Esophagus mucosa (tissue), 1 donor: ENCODE measurements around the gene EPGN. TPM values are rescaled to one million over a fixed set of nuclear protein-coding genes. Genes with fewer than 3 reads are reported as not detected.

Experiments used
- ATAC-seq: fragments of 200-7000 bp; cut with Tn5 transposase; one replicate; pipeline ENCODE4 v1.9.1; 2020
- total RNA-seq: library from RNA; stranded (reverse); gene quantifications from one replicate; pipeline ENCODE4 v1.2.4, GENCODE V29; 2023
- donor health status: DM: yes; HTN: yes; CAD: no.

The EPGN gene
- total RNA-seq = 170 TPM

- ATAC-seq = peak; percentile 81
These were observed at the start of gene EPGN for GRCh38 chr4:74308215-74308614. Gene EPGN (plus strand): TSS chr4:74308470. CDS start chr4:74308534, 64 bp downstream.

GRCh38 chr4:74258963-74259362, 49.3 kb upstream of the EPGN start:
- peak; percentile 60 for ATAC-seq

GRCh38 chr4:74260036-74260435, 48.2 kb upstream of the EPGN start:
- ATAC-seq = peak; percentile 23

- no peak for ATAC-seq
These were observed 45.7 kb upstream of the EPGN start for GRCh38 chr4:74262522-74262921.

- ATAC-seq = no peak
These were observed 44.7 kb upstream of the EPGN start for GRCh38 chr4:74263551-74263950.

- no peak for ATAC-seq
These were observed 42.2 kb upstream of the EPGN start for GRCh38 chr4:74266081-74266480.

GRCh38 chr4:74267998-74268606, 40.2 kb upstream of the EPGN start:
- ATAC-seq = peak; percentile 94

- ATAC-seq = peak; percentile 66
These were observed 39.6 kb upstream of the EPGN start for GRCh38 chr4:74268643-74269042.

GRCh38 chr4:74278490-74278889, 29.8 kb upstream of the EPGN start:
- ATAC-seq = no peak

GRCh38 chr4:74279716-74280115, 28.6 kb upstream of the EPGN start:
- no peak for ATAC-seq

- no peak for ATAC-seq
These were observed 25.3 kb upstream of the EPGN start for GRCh38 chr4:74282926-74283325.

GRCh38 chr4:74283614-74284013, 24.7 kb upstream of the EPGN start:
- peak; percentile 96 for ATAC-seq

GRCh38 chr4:74284053-74284452, 24.2 kb upstream of the EPGN start:
- no peak for ATAC-seq

- ATAC-seq = peak; percentile 65
These were observed 21.1 kb upstream of the EPGN start for GRCh38 chr4:74287164-74287563.

GRCh38 chr4:74287791-74288190, 20.5 kb upstream of the EPGN start:
- ATAC-seq = no peak

GRCh38 chr4:74291471-74291870, 16.8 kb upstream of the EPGN start:
- no peak for ATAC-seq

GRCh38 chr4:74292111-74292870, 16.0 kb upstream of the EPGN start:
- ATAC-seq = no peak

GRCh38 chr4:74293558-74293957, 14.7 kb upstream of the EPGN start:
- ATAC-seq = peak; percentile 79

- ATAC-seq = no peak
These were observed 13.6 kb upstream of the EPGN start for GRCh38 chr4:74294681-74295080.

- no peak for ATAC-seq
These were observed 10.7 kb upstream of the EPGN start for GRCh38 chr4:74297539-74297938.

- no peak for ATAC-seq
These were observed 4.1 kb upstream of the EPGN start for GRCh38 chr4:74304095-74304625.

GRCh38 chr4:74305000-74305399, 3.3 kb upstream of the EPGN start:
- no peak for ATAC-seq

- no peak for ATAC-seq
These were observed 1.1 kb upstream of the EPGN start for GRCh38 chr4:74307170-74307569.

- no peak for ATAC-seq
These were observed 953 bp downstream of the EPGN start for GRCh38 chr4:74309223-74309622.
